Lung (tissue), 12 donors: Measurements from ENCODE around the gene PAGR1. TPM values are rescaled to one million over a fixed set of nuclear protein-coding genes. Genes with fewer than 3 reads are reported as not detected.
"Not testable (repeated sequence)": the region's sequence is repeated elsewhere in the genome, so short reads cannot be mapped to it uniquely, and the experiment has no call there.

Experiments
- ATAC-seq: fragments of 200-7000 bp; cut with Tn5 transposase; one replicate; pipeline ENCODE4 v1.9.1; 2020; ENCODE audit warnings: moderate number of reproducible peaks; ENCODE audit not compliant: insufficient read depth, low FRiP score
- DNase-seq, 3 donors: peaks; one replicate each; pipeline ENCODE4 v3.0.0-alpha.2; 2013 to 2017
- H3K27ac ChIP-seq, 2 donors: one replicate each; pipeline ENCODE4 v1.5.1; 2013; ENCODE audit warnings: mild to moderate bottlenecking in 2 of 2, moderate library complexity in 2 of 2, control low read depth in 1 of 2, inconsistent platforms in 1 of 2, low read depth in 1 of 2, low read length in 1 of 2
- H3K27me3 ChIP-seq, 3 donors: one replicate each; pipeline ENCODE4 v1.5.1; 2013; ENCODE audit warnings: low read length in 2 of 3; ENCODE audit not compliant: control insufficient read depth in 3 of 3, insufficient read depth in 3 of 3
- H3K36me3 ChIP-seq, 4 donors: one replicate each; pipeline ENCODE4 v1.5.1; 2013; ENCODE audit warnings: low read length in 4 of 4, mild to moderate bottlenecking in 1 of 4, moderate library complexity in 1 of 4; ENCODE audit not compliant: control insufficient read depth in 4 of 4, insufficient read depth in 4 of 4
- H3K4me1 ChIP-seq, 5 donors: one replicate each; pipeline ENCODE4 v1.5.1; 2013; ENCODE audit warnings: low read length in 5 of 5, mild to moderate bottlenecking in 2 of 5, moderate library complexity in 1 of 5; ENCODE audit not compliant: control insufficient read depth in 5 of 5, insufficient read depth in 5 of 5
- H3K4me3 ChIP-seq: one replicate; pipeline ENCODE4 v1.5.1; 2013; ENCODE audit warnings: mild to moderate bottlenecking, control low read depth, moderate library complexity
- H3K9ac ChIP-seq, 2 donors: one replicate each; pipeline ENCODE4 v1.5.1; 2013; ENCODE audit warnings: low read length in 2 of 2, control low read depth in 1 of 2; ENCODE audit not compliant: insufficient read depth in 1 of 2
- H3K9me3 ChIP-seq, 4 donors: one replicate each; pipeline ENCODE4 v1.5.1; 2013; ENCODE audit warnings: low read length in 3 of 4, mild to moderate bottlenecking in 1 of 4, moderate library complexity in 1 of 4; ENCODE audit not compliant: control insufficient read depth in 4 of 4, insufficient read depth in 3 of 4
- WGBS, 2 donors: extraction: QIAGEN DNeasy Blood & Tissue Kit; methylation state at CpG; one replicate each; pipeline ENCODE4 v1.1.7; 2013; 5-methylcytosine and 5-hydroxymethylcytosine counted together
- polyA plus RNA-seq, 2 donors: library from polyadenylated mRNA; stranded (reverse); fragments of 200-250 nt; gene quantifications; one replicate each; pipeline ENCODE4 v1.2.1, GENCODE V29; 2013
- total RNA-seq, 2 donors: library from RNA; depleted of rRNA in 1 of 2; stranded (reverse); fragments of >200 nt in 1 of 2; gene quantifications; one replicate each; pipeline ENCODE4 v1.2.1, GENCODE V29; 2014 to 2021
- TF ChIP-seq, protein P1 (sequence below): IDR thresholded peaks from 2 replicates; pipeline ENCODE4 v1.5.1; 2012; ENCODE audit warnings: mild to moderate bottlenecking; ENCODE audit errors: control extremely low read depth, extremely low read depth
- donor health status: control.
- donor health status: control.
- donor health status: Bipolar disorder and iron deficiency.
- donor health status: healthy.
- donor health status: DM: yes; HTN: yes; CAD: no.

PAGR1 gene
- total and polyA plus RNA-seq, 4 donors = 18.4 to 43.2 (median 26.5) TPM

DNA sequence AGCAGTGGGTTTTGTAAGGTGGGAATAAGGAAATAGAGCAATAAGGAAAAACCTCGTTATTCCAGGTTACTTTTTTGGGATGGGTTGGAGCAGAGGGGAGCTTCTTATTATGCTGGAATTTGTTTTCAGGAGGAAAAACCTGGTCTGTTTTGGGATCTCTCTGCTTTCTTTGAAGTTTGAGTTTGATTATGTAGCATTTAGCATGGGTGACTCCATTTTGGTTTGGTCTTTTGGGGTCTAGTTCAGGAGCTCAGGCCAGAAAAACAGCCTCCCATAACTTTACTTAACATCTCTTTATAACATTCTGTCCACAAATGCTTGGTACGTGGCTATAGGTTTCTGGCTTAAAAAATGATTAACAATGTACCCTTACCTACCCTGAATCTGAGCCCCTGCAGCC lies 46.4 kb upstream of the PAGR1 start:
- Histone ChIP-seq H3K9me3 (no peaks in the 10 kb centered on the region), H3K27me3 (no peaks in the 10 kb centered on the region), H3K27ac (no peak overlapping the region), H3K36me3 (no peaks in the 10 kb centered on the region), H3K4me3 (no peak overlapping the region), H3K4me1 (no peaks in the 10 kb centered on the region), H3K9ac (no peak overlapping the region)
- 90 to 92% methylated on average over 2 of the region's 2 CpGs for WGBS, 2 donors
- ATAC-seq = no peak
- TF ChIP-seq, protein P1, sequence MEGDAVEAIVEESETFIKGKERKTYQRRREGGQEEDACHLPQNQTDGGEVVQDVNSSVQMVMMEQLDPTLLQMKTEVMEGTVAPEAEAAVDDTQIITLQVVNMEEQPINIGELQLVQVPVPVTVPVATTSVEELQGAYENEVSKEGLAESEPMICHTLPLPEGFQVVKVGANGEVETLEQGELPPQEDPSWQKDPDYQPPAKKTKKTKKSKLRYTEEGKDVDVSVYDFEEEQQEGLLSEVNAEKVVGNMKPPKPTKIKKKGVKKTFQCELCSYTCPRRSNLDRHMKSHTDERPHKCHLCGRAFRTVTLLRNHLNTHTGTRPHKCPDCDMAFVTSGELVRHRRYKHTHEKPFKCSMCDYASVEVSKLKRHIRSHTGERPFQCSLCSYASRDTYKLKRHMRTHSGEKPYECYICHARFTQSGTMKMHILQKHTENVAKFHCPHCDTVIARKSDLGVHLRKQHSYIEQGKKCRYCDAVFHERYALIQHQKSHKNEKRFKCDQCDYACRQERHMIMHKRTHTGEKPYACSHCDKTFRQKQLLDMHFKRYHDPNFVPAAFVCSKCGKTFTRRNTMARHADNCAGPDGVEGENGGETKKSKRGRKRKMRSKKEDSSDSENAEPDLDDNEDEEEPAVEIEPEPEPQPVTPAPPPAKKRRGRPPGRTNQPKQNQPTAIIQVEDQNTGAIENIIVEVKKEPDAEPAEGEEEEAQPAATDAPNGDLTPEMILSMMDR = no peak
- no peak for DNase-seq

DNA sequence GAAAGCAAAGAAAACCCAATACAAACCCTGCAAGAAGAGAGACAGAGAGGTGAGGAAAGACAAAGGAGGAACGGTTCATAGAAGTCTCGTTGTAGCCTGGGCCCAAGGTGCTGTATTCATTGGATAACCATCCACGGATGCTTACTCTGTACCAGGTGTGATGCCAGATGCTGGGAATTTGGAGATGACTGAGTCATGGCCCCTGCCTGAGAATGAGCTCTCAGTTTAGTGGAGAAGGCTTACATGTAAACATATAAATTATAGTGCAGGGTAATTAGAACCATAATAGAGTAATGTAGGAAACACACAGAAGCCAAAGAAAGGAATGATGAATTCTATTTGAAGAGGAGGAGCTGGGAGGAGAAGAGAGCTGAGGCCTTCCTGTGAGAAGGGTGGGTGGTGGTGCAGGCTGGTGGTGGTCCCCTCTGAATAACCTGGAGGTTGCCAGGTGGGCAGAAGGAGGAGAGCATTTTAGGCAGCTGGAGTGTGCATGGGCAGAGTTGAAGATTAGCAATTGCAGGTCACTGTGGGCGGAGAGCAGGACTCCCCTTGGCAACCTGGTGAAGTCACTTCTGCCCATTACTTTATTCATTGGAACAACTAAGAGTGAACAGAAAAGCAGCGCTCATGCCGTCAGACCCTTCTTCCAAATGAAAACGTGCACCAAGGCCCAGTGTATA lies 45.6 kb upstream of the PAGR1 start:
- 59 to 75% methylated on average over 7 of the region's 7 CpGs for WGBS, 2 donors
- Histone ChIP-seq H3K9ac (no peak overlapping the region), H3K27me3 (no peaks in the 10 kb centered on the region), H3K4me1 (no peaks in the 10 kb centered on the region), H3K36me3 (no peaks in the 10 kb centered on the region), H3K9me3 (no peaks in the 10 kb centered on the region), H3K27ac (no peak overlapping the region), H3K4me3 (no peak overlapping the region)
- no peak for ATAC-seq
- TF ChIP-seq, protein P1 = no peak
- no peak for DNase-seq

DNA sequence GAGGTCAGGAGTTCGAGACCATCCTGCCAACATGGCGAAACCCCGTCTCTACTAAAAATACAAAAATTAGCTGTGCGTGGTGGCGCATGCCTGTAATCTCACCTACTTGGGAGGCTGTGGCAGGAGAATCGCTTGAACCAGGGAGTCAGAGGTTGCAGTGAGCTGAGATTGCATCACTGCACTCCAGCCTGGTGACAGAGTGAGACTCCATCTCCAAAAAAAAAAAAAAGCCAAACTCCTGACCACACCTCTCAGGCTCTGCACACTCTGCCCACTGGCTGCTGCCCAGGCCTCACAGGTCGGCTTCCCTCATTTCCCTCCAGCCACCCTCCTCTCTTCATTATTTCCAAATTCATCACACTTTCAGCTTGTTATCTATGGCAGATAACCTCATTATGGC lies 43.6 kb upstream of the PAGR1 start:
- H3K9me3 ChIP-seq, H3K27ac ChIP-seq, H3K4me3 ChIP-seq, H3K27me3 ChIP-seq, H3K9ac ChIP-seq, H3K36me3 ChIP-seq, ATAC-seq, DNase-seq, H3K4me1 ChIP-seq: not testable (repeated sequence)
- WGBS, 2 donors = 70 to 81% methylated on average over 7 of the region's 7 CpGs

DNA sequence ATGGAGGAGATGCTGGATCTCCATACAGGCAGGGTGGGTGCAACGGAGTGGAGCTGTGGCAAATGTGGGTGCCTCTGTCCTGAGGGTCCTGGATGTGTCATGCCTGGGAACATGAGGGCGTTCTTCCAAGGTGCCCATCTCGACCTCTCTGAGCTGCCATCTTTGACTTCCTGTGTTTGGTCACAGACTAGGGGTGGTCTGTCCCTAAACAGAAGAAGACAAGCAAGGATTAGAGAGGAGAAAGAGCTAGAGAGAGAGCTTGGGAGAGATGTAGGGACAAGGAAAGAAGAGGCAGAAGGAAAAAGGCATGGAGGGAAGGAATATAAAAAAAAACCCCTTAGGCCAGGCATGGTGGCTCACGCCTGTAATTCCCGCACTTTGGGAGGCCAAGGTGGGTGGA lies 41.2 kb upstream of the PAGR1 start:
- Histone ChIP-seq H3K9me3 (no peaks in the 10 kb centered on the region), H3K27me3 (no peaks in the 10 kb centered on the region), H3K27ac (no peak overlapping the region), H3K4me3 (no peak overlapping the region), H3K36me3 (no peaks in the 10 kb centered on the region), H3K4me1 (no peaks in the 10 kb centered on the region), H3K9ac (no peak overlapping the region)
- TF ChIP-seq, protein P1 = no peak
- DNase-seq (no peak), ATAC-seq (no peak)
- WGBS, 2 donors = 87 to 92% methylated on average over 5 of the region's 5 CpGs
